ENCODE measurements around the gene STK40. TPM values are rescaled to one million over a fixed set of nuclear protein-coding genes. Genes with fewer than 3 reads are reported as not detected.

STK40 gene
- total RNA-seq, 1 experiment from 2014 or later: 26.2 TPM

GRCh38 chr1:36408479-36408878 lies 22.8 kb upstream of the STK40 start:
- Histone ChIP-seq H4K91ac (ENCODE audit: insufficient read length, low read depth, low read length) (no peak overlapping the region), H3K4me2 (ENCODE audit: insufficient read depth, insufficient read length, low read length) (no peak overlapping the region), H3K4ac (ENCODE audit: low read depth, low read length) (no peak overlapping the region)

More at GRCh38 chr1:36408479-36408878, 22.8 kb upstream of the STK40 start:
- H3K79me1 ChIP-seq (ENCODE audit: insufficient read depth, low read depth, low read length, poor library complexity, severe bottlenecking): no peaks in the 10 kb centered on the region
- H3K9me3 ChIP-seq (ENCODE audit: control insufficient read depth, low read depth, low read length): no peaks in the 10 kb centered on the region
- H4K5ac ChIP-seq (ENCODE audit: insufficient read length, low read depth, low read length): no peak overlapping the region
- no peaks in the 10 kb centered on the region for H3K79me2 ChIP-seq (ENCODE audit: insufficient read depth, low read length)
- H2BK15ac ChIP-seq (ENCODE audit: low read depth, low read length): no peak overlapping the region
- no peak overlapping the region for H3K27ac ChIP-seq (ENCODE audit: insufficient read length, low read depth, low read length)
- H3K27ac Mint-ChIP-seq: no peak overlapping the region
- H3K9me3 Mint-ChIP-seq: no peaks in the 10 kb centered on the region
- no peak overlapping the region for H3K4me3 Mint-ChIP-seq
- H2BK20ac ChIP-seq (ENCODE audit: low read depth, low read length, poor library complexity, severe bottlenecking): no peak overlapping the region
- no peaks in the 10 kb centered on the region for H3K4me1 ChIP-seq (ENCODE audit: insufficient read depth, low read length)
- no peak overlapping the region for H2BK12ac ChIP-seq (ENCODE audit: insufficient read length, low read depth, low read length)
- no peaks in the 10 kb centered on the region for H3K23me2 ChIP-seq (ENCODE audit: insufficient read length, low read depth, low read length, poor library complexity, severe bottlenecking)
- no peak overlapping the region for H4K8ac ChIP-seq (replicated peaks; ENCODE audit: insufficient read length, low read depth, low read length)
- H2BK5ac ChIP-seq (ENCODE audit: insufficient read length, low read length): no peak overlapping the region
- peaks cover 5 to 9% of the 10 kb centered on the region in 2 experiments for H3K4me1 Mint-ChIP-seq
- no peaks in the 10 kb centered on the region for H3K27me3 ChIP-seq (ENCODE audit: insufficient read depth, low read length)
- no peaks in the 10 kb centered on the region; the same call in 1 of the 2 replicates for H3K27me3 Mint-ChIP-seq (ENCODE audit: low read depth)
- H3K14ac ChIP-seq (ENCODE audit: insufficient read depth, low read length): no peak overlapping the region
- H2BK120ac ChIP-seq (ENCODE audit: low read depth, low read length, poor library complexity, severe bottlenecking): no peak overlapping the region
- H2AFZ ChIP-seq (ENCODE audit: low read length): no peak overlapping the region
- H3K36me3 Mint-ChIP-seq (ENCODE audit: insufficient read depth in 1 of 3, low read depth in 3 of 3): peaks cover 4 to 20% (median 20%) of the 10 kb centered on the region in 3 experiments; a peak in 6 of 7 replicates
- TF ChIP-seq CTCF (conservative IDR thresholded peaks at IDR 0.05): no peak
- no peak for DNase-seq
- H3K9ac ChIP-seq (ENCODE audit: extremely low read depth, insufficient read length, low read length): no peak overlapping the region
- H3K56ac ChIP-seq (ENCODE audit: insufficient read length, low read depth, low read length): no peak overlapping the region
- H4K20me1 ChIP-seq (ENCODE audit: control insufficient read depth, insufficient read depth, insufficient read length): no peaks in the 10 kb centered on the region
- H2AK5ac ChIP-seq (ENCODE audit: insufficient read length, low read length): no peak overlapping the region
- no peak overlapping the region for H3K23ac ChIP-seq (ENCODE audit: insufficient read length, low read depth, low read length)
- no CpG with 5 or more reads among the region's 2 CpGs for WGBS (ENCODE audit: extremely low coverage, insufficient read length, low lambda C conversion rate)
- no peak overlapping the region for H3K18ac ChIP-seq (ENCODE audit: insufficient read length, low read depth, low read length)
- H3T11ph ChIP-seq (ENCODE audit: low read length): no peak overlapping the region

Measured in H9 (cell line).